HG02981 (cell line): ENCODE measurements around the gene UVRAG.
A peak's percentile ranks its signal among the peaks of the same experiment; 100 is the strongest.

ENCODE experiments used
- ATAC-seq: cut with Tn5 transposase; IDR thresholded peaks from one replicate; pipeline ENCODE4 v1.9.1; 2021; ENCODE audit warnings: mild to moderate bottlenecking, moderate library complexity; ENCODE audit not compliant: unreplicated experiment

The UVRAG gene

DNA sequence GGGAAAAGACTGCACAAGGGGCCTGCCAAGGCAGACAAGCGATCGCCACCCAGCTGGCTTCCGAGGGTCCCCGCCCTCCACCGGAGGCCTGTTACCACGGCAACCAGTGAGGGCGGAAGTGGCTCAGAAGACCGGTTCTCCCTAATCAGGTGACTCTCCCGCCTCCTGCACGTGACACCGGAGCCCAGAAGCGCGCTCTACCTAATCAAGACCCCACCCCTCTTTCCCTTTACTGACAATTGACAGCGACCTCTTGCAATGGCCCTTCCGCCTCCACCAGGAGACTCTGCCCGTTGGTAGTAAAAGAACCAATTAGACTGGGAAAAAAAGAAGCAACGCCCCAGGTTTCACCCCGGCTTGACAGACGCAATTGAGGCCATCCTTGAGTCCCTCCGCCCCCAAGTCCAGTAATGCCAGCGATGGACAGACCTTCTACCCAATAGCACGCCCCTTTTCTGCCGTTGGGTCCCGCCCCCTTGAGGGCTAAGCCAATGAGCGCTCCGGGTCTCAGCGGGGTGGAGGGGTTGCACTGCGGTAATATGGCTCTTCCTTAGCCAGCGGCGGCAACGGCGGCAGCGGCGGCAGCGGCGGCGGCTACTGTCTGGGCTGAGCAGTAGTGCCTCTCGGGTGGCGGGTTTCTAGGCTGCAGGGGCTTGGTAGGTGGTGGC lies at the start of gene UVRAG:
Gene UVRAG (plus strand): TSS at position 534 of the 668 bp plus-strand sequence. CDS start 198 bp downstream, outside the sequence.
- peak; percentile 78 for ATAC-seq

DNA sequence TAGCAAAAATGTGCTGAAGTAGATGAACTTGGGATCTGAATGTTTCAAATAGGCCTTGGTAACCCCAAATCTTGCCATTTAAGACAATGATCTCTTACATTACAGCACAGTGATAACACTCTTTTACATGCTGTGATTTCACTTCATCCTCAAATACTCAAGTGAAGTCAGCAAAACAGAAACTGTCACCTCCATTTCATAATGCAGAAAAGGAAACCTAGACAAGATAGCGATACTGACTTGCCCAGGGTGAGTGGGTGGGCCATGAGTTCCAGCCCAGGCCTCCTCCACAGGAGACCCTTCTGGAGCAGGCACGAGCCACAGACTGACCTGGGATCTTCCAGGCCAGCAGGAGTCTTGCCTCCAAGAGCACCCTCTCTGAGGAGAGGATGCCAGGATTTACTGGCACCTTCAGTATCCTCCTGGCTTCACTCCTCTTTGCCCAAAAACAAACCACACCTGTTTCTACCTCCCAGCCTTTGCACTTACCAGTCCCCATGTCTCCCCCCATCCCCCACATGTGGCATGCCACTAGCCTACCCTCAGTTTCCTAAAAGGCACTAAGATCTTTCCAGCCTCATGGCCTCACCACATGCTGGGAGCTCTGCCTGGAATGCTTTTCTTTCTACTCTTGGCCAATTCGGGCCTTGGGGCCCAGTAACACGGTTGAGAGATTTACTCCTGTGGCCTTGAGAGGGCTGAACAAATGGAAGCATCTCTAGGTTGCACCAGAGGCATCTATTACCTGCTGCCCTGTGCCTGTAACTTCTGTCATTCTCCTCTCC lies 48.4 kb upstream of the UVRAG start:
- no peak for ATAC-seq

DNA sequence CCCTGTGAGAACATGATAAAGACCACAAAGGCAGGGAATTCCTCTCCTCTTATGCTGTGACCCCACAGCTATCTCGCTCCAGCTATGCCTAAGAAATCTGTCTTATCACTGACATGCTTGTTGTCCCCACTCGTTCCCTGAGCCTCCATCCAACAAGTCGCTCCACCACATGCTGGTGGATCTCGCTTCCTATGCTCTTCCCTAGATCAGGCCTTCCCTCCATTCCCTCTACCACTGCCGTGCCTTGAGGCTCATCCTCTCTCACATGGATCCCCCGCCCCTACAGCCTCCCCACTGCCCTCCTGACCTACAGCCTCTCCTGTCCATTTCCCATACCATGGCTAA lies 47.8 kb upstream of the UVRAG start:
- no peak for ATAC-seq

DNA sequence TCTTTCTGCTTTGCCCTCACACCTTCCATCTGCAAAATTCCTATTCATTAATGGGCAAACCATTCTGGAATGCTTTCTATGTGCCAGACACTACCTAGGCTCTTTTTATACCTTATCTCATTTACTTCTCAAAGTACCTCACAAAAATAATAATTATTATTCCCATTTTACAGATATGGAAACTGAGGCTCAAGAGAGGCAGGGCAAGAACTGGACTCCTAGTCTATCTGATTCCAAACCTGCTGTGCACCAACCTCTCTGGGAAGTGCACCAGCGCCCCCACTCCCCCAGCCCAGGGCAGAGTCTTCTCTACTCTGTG lies 47.3 kb upstream of the UVRAG start:
- no peak for ATAC-seq

DNA sequence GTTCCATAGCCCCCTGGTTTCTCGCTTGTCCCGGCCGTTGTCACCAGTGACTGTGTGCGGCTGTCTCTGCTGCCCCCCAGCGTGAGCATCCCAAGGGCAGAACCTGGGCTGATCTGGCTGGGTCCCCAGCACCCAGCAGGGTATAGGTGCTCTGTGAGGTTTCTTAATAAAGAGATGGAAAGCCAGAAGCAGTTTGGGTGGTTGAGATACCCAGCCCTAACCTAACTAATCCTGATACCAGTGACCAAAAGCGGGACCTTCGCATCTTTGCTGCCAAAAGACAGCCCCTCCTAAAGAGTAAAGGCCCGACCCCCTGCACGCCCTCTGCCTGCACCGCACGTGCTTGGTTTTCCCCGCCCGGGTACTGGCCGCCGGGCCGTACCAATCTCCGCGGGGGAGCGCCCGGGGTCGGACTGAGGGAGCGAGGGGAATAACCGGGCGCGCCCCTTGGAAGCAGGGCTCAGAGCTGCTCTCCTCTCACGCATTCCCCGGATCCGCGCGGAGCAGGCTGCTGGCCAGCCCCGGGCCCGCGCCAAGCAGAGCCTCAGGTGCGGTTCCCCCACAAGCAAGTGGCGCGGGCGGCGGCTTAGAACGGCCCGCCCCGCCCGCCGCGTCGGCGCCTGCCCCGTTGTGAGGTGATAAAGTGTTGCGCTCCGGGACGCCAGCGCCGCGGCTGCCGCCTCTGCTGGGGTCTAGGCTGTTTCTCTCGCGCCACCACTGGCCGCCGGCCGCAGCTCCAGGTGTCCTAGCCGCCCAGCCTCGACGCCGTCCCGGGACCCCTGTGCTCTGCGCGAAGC lies 46.7 kb upstream of the UVRAG start, which contains the start of gene DGAT2:
Gene DGAT2 (plus strand): TSS at position 667 of the 797 bp plus-strand sequence. CDS start 214 bp downstream, outside the sequence.
- ATAC-seq, result peak; percentile 64

DNA sequence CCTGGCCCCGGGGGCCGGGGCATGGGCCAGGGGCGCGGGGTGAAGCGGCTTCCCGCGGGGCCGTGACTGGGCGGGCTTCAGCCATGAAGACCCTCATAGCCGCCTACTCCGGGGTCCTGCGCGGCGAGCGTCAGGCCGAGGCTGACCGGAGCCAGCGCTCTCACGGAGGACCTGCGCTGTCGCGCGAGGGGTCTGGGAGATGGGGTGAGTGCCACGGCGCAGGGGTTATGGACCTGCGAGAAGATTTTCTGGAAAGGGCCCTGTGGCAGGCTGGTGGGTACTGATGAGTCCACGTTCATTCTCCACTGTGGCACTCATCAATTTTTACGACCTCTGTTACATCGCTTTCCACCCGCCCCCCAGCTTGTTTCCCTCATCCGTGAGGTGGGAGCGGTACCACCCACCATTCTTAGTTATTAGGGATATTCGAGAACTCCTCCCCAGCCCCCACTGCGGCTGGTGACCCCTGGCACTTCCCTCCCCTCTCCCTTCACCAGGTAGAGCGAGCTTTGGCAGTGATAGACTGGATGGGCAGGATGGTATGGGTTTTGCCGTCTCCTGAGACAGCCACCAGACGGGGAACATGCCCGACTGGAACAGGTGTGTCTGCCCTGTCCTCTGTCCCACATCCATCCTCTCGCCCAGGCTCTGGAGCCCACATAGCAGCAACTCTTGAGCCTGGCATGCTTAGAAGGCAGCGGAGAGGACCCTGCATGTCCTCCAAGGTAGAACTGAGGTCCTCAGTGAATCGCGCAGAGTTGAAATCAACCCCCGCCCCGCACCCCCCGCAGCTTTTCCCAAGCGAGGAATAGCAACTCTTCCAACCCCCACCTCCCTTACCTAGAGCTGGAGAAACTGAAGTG lies 45.9 kb upstream of the UVRAG start:
- no peak for ATAC-seq

DNA sequence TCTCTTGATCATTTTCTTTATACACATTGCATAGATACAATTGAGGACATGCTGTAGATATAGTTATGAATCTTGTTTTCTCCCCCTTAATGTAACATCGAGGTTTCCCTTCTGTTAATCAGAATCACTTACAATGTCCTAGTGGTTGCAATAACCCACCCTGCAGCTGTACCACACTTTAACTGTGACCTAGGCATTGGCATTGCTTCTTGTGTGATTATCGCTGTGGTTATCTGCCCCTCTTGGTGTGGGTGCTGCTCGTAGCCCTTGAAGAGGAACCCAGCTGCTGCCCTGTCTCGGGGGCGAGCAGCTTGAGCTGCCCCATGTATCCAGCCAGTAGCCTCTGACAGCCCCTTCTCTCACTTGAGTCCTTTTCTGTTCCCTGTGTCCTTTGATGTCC lies 44.9 kb upstream of the UVRAG start:
- ATAC-seq, result no peak

DNA sequence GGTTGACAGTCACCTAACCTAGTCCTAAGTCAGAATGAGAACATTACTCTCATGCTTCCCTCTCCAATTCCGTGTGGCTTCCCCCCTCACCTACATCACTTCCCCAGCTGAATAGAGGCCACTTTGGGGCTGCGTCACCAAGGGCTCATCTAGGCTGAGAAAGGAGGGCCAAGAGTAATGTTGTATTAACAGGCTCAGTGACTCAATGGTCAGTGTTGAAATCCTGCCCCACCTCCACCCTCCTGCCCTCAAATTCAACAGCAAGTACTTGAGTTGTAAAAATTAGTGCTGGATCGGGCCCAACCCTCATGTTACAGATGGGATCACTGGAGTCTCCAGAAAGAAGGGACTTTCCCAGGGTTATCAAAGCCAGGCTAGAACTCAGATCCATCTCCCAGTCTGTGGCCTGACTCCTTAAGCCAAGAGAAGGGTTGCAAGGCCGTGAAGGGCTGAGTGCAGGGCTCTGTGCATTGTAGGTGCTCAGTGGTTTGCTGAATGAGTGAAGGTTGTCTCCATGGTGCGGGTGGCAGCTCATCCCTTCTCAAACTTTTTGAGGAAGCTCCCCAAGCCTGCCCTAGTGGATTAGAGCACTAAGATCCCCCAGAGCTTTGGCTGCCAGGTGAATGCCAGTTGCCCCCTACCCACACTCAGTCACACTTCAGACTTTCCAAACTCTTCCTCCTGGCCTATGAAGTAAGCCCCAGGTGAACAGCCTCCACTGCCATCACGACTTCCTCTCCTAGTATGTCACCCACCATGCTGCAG lies 43.2 kb upstream of the UVRAG start:
- ATAC-seq, result no peak

DNA sequence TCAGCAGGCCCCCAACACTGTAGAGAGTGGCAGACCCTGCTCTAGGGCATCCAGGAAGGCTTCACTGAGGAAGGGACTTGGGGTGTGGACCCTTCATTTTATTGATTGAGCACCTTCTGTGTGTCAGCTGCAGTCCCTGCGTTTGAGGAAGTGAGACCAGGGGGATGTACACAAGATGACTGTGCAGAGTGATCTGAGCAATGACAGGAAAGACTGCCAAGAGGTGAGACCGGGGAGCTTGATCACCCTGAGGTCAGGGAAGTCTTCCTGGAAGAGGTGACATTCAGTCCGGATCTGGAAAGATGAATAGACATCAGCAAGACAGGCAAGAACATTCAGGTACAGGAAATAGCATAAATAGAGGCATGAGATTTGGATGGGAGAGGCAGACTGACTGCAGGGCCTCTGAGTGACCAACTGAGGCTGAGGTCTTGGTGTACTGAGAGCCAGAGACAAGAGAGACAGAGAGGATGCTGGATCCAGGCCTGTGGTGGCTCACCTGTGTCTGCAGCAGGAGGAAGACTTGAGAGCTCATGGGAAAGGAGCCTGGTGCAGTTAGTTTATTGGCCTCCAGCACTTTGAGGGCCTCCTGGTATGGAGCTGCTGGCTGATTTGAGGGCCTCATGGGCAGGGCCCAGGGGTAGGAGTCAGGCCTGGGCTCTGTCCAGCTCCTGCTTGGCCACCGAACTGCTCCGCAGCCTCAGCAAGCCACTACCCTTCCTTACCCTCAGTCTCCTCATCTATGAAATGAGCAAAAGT lies 41.2 kb upstream of the UVRAG start:
- ATAC-seq, result peak; percentile 82

DNA sequence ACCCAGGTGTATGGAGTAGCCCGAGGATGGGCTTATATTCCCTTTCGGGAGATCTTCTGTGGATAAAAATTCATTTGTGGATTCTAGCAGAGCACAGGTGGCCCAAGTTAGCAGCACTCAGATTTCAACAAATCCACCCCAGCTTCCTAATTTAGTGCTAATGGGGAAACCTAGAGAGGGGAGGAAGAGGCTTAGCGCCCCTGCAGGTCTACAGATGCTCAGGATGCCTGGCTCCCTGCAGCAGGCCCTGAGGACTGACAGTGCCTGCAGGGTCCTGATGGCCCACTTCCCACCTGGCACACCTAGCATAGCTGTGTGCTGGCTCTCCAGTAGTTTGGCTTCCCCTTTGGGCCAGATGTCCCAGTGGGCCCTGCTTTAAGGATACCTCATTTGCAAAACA lies 40.0 kb upstream of the UVRAG start:
- no peak for ATAC-seq

DNA sequence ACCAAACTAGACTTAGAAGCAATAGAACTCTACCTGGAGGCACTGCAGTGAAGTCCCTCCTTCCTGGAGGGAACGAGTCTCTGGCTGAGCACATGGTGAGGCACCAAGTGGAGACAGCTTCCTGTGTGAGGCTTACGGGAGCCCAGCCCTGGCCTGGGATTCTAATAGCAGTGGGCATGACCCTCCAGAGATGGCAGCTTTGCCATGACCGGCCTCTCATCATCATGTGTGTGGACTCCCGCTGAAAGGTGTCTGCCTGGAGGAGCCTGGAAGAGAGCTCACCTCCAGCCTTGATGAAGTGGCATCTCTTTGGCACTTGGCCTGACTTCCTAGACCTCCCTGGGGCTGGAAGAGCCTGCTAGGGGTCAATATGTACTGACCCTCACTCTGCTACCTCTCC lies 38.5 kb upstream of the UVRAG start:
- no peak for ATAC-seq

DNA sequence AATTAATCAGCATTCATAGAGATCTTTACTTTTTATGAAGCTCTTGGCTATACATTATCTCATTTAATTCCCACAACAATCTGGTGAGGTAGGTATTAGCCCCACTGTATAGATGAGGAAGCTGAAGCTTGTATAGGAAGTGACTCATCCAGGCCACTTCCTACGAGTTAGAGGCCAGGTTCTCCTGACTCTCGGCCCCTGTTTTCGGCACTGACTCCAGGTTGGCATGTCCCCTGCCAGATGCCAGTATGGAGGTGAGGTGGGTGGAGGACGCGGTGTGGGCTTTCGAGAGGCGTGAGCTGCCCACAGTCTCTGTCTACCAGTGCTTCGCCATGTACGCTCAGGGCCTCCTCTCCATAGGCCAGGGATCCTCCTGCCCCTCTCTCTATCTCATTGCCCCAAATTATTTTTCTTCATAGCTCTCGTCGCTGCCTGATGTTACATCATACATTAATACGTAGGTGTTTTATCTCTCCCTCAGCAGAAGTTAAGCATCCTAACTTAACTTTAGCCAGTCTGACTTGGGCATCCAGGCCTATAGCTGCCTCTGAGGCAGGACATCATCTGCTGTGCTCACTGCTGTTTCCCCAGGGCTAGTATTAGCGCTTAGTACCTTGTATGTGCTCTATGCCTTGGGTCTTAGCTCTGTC lies 37.4 kb upstream of the UVRAG start:
- no peak for ATAC-seq

DNA sequence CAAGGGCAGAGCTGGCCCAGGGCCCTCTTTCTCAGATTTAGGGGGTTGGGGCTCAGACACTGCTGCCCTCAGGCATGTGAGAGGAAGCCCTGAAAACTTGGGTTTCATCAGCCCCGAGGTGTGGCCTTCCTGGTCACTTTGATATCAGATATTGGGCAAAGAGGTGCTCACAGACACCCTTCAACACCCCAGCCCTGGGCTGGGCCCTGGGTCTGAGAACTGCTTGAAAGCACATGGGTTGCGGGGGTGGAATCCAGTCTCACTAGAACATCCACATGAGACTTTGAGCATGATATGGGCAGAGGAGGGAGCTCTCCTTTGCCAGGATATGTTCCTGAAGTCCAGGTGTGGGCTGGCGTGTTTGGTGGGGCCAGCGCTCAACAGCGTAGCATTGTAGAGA lies 36.0 kb upstream of the UVRAG start:
- ATAC-seq, result no peak

DNA sequence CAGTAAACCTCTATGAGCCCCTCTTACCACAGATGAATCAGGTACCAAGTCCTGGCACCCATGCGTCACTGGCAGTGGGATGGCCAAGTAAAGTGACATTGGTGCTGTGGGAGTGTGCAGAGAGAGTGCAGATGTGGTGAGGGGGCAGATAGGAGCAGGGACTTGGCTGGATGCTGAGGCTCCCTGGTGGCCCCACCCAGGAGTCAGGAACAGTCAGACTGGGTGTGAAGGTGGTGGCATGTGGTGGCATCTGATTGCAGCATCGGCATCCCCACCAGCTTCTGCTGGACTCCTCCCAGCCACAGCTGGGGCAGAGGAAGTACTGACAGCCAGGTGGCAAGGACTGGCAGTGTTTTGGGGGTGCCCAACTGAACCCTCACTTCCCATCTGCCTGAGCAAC lies 35.0 kb upstream of the UVRAG start:
- ATAC-seq, result no peak

DNA sequence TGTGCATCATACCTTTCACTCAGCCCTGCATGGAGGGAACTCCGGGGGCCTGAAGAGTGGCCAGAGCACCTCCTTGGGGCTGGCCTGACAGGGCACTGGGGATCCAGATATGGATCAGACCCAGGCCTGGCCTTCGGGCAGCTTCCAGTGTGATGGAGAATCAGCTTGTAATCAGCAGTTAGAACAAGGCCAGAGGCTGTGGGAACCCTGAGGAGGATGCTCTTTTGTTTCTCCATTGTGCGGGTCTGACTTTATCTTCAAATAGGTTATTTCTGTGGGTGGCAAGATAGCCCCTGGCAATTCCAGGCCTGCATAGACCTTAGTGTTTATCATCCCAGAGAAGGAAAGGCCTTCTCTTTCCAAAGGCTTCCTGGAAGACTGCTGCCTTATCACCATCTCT lies 34.1 kb upstream of the UVRAG start:
- no peak for ATAC-seq

DNA sequence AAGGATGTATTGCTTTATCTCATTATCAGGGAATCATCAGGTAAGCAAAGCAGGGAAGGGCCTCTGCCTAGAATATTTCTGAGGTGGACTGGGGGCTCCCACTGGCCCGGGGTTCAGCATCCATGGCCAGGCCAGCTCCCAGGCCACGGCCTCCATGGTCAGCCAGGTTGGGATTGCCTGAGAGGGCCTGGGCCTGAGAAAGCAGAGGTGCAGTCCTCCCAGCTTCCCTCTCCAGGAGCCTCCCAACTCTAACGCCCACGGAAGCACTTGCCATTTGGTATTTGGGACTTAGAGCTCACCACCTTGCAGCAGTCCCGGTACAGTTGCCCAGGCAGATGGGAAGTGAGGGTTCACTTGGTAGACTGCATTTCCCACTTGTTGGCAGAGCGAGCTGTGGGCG lies 33.7 kb upstream of the UVRAG start:
- no peak for ATAC-seq

DNA sequence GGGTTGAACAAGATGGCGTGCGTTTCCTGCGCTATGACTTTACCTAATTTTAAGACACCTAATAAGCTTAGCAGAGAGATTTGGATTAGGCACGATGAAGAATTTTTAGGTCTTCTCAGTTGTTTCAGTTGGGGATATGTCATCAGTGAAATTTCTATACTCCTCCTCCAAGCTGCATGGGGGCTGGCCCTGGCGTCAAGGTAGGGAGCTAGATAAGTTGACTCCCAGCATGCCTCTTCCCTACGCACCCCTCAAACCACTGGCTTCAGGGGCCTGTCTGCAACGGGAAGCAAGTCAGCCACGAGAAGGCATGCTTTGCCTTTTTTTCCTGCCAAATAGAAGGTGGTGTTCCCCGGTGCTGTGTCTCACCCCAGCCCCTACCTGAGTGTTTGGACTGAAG lies 33.2 kb upstream of the UVRAG start:
- ATAC-seq, result no peak

DNA sequence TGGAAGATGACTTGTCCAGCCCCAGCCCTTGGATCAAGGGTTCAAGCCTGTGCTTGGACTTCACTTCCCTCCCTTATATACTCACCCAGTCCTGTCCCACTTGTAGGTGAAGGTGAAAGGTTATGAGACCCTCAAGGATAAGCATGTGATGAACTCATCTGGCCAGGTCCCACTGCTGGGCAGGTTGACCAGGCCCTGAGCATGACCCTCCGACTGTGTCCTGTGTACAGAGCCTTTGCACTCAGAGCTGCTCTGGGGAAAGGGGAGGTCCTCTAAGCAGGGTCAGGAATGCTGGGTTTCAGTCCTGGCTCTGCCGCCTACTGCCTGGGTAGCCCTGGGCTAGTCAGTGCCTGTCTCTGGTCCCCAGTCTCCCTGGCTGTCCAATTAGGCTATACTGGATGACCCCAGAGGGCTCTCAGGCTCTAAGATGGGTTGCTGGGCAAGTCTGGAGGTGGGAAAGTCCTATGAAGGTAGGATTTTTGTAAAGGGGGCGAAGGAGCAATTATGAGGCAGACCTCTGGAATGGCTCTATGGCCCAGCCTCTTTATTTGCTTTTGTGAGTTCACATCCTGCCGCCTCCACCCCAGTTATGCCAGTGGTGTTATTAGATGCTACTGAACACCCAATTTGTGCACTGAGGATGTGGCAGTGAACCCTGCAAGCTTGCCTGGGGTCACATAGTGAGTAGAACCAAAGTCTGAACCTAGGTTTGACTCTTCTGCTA lies 32.3 kb upstream of the UVRAG start:
- no peak for ATAC-seq
